ENCODE measurements around the gene FAM50A.
A peak's percentile ranks its signal among the peaks of the same experiment; 100 is the strongest.

The FAM50A gene

GRCh38 chrX:154417157-154417556 is 26.8 kb upstream of the FAM50A start:
- no peak for DNase-seq

GRCh38 chrX:154419189-154419588 is 24.8 kb upstream of the FAM50A start:
- no peak for DNase-seq

GRCh38 chrX:154419688-154420401 is 24.1 kb upstream of the FAM50A start:
- no peak for DNase-seq

GRCh38 chrX:154420402-154420756 is 23.6 kb upstream of the FAM50A start:
- DNase-seq, result no peak

DNA sequence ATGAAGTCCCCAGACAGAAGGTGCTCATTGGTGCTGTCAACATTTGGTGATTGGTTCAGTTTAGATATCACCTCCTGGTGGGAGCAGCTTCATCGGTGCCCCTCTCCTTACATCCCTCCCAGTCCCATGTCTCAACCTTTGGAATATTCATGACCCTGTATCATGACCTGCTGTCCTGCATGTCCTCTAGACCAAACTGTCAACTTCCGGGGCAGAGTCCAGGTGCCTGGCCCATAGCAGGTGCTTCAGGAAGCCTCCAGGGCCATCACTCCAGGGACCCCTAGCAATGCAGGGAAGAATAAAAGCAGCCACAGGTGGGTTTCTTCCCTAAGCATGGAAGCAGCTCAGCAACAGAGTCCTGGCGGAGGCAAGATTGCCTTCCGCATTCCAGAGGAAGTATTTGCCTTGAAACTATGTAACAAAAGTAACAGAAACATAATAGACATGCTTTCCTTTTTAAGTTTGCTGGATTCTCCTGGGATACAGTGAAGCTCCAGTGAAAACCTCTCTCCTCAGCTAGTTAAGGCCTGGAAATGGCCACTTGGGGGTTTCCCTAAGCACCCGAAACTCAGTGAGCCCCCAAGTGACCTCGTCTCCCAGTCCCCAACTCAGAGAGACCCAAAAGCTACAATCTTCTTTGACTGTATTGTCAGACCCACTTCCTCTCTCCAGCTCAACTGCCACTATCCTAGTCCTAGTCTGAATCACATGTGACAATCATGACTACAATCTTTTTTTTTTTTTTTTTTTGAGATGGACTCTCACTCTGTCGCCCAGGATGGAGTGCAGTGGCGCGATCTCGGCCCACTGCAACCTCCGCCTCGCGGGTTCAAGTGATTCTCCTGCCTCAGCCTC is 16.8 kb upstream of the FAM50A start:
- DNase-seq, result no peak

DNA sequence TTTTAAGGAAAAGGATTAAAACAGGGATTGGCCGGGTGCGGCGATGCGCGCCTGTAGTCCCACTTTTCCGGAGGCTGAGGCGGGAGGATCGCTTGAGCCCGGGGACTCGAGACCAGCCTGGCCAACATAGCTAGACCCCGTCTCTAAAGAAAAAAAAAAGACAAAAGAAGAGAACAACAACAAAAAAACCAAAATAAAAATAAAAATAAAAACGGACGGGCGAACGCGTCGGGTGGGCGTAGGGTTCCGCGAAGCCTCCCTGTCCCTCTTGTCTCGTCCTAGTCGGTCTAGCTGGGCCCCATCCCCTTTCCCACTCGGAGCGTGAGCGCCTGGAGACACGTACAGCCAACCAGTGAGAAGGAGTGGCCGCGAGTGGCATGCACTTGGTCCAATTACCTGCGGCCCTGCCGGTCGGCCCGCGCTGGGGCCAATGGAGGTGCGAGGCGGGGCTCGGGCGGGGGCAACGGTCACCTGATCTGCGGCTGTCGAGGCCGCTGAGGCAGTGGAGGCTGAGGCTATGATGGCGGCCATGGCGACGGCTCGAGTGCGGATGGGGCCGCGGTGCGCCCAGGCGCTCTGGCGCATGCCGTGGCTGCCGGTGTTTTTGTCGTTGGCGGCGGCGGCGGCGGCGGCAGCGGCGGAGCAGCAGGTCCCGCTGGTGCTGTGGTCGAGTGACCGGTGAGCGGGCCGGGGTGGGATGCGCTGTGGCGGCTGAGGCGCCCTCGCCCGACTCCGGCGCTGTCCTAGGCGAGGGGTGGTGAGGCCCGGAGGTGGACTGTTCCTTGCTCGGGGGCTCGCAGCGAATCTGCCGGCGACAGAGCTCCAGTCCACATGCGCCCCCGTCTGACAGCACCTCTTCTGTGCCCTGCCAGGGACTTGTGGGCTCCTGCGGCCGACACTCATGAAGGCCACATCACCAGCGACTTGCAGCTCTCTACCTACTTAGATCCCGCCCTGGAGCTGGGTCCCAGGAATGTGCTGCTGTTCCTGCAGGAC is 15.5 kb upstream of the FAM50A start, which contains the start of gene ATP6AP1:
Gene ATP6AP1, plus strand, starts transcription at position 502 of the 996 bp plus-strand sequence. Its CDS starts 16 bp downstream, at position 518.
- peak; percentile 89 for DNase-seq

DNA sequence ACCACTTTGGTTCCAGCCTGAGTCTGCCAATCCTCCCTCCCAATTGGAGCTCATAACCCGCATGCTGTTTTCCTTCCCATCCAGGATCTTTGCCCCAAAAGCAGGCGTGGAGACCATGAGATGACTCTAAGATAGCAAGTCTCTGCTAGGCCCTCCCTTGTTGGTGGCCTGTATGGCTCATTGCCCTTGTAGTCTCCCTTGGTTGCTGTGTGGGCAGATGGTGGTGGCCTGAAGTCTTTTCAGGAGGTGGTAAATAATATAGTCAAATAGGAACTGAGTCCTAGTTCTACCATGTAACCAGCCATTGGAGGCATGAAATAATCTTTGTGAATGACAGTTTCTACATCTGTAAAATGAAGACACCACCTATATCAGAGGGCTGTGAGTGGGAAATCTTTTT is 14.2 kb upstream of the FAM50A start:
- no peak for DNase-seq

- no peak for DNase-seq
These were observed 13.5 kb upstream of the FAM50A start for GRCh38 chrX:154430479-154430878.

- DNase-seq, result no peak
These were observed 13.0 kb upstream of the FAM50A start for GRCh38 chrX:154430916-154431315.

GRCh38 chrX:154431341-154431740 is 12.6 kb upstream of the FAM50A start:
- no peak for DNase-seq

DNA sequence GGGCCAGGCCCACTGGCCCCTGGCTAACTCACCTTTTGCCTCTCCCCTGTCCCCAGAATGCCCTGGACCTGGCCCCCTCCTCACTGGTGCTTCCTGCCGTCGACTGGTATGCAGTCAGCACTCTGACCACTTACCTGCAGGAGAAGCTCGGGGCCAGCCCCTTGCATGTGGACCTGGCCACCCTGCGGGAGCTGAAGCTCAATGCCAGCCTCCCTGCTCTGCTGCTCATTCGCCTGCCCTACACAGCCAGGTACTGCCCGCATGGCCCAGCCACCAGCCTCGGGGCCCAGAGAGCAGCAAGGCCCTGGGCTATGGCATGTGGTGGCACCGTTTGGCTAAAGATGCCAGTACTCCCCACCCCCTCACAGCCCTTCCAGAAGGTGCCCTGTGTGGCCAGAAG is 11.7 kb upstream of the FAM50A start:
- no peak for DNase-seq

DNA sequence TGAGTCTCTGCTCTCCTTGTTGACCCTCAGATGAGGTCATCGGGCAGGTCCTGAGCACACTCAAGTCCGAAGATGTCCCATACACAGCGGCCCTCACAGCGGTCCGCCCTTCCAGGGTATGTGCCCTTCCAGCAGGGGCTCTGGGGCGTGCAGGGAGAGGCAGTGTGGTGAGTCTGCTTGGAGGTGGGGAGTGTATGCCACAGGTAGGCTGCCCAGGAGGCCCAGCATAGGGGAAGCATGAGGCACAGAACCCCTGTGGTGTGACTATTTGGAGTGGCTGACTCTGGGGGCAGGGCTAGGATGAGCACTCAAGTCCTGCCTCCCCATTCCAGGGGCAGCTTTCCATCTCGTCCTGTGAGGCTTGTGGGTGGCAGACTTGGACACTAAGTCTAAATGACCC is 10.3 kb upstream of the FAM50A start:
- no peak for DNase-seq

GRCh38 chrX:154434394-154435168 is 9.4 kb upstream of the FAM50A start:
- DNase-seq, result no peak

GRCh38 chrX:154435171-154435733 is 8.7 kb upstream of the FAM50A start:
- DNase-seq, result no peak

- peak; percentile 60 for DNase-seq
These were observed 7.5 kb upstream of the FAM50A start for GRCh38 chrX:154436374-154436982.

DNA sequence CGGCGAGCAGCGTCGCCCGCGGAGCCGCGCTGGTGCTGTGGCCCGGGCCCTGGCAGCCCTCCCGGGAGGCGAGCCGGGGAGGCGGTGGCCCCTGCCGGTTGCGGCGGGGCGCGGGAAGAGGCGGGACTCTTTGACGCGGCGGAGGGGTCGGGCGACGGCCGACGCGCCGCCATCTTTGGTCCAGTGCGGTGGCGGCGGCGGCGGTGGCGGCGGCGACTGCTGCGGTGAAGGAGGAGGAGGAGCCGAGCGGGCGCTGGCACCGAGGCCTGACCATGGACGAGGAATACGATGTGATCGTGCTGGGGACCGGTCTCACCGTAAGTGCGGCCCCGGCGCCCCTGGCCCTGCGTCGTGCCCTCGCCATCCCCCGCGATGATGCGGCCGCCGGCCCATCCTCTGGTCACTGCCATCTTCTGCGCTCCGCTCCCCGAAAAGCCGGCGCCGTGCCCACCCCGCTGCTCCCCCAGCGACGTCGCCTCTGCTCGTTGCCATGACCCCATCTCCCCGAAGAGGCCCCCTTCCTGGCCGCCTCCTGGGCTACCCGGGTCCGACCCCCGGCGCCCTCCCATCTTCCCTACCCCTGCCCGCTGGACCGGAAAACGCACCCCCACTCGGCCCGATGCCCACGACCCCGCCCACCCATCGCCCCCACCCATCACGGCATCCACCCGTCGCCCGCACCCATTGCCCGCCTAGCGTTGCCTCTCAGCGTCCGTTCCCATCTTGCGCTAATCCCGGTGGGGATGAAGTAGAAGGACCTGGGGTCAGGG is 6.8 kb upstream of the FAM50A start, which contains the start of gene GDI1:
Gene GDI1, plus strand, starts transcription at position 172 of the 770 bp plus-strand sequence. Its CDS starts 101 bp downstream, at position 273.
- peak; percentile 68 for DNase-seq

GRCh38 chrX:154437971-154438893 is 5.7 kb upstream of the FAM50A start:
- no peak for DNase-seq

- DNase-seq, result no peak
These were observed 4.1 kb upstream of the FAM50A start for GRCh38 chrX:154439841-154440240.

All from CD4-positive, alpha-beta T cell treated with Interleukin-17A for 4 hours (primary cell).